HepG2 (cell line): ENCODE measurements around the gene EPHA3. TPM values are rescaled to one million over a fixed set of nuclear protein-coding genes. Genes with fewer than 3 reads are reported as not detected.

Source experiments
- ATAC-seq: fragments of 200-7000 bp; cut with Tn5 transposase; 3 replicates; pipeline ENCODE4 v1.9.1; 2020; ENCODE audit warnings: mild to moderate bottlenecking, moderate library complexity
- BruUV-seq: library from RNA; stranded (reverse); fragments of 400-500 nt; replicated peaks from 2 replicates; lab custom pipeline; 2021; lab: Mats Ljungman, UMichigan
- CTCF ChIA-PET: fragments of 300-600 bp; formaldehyde crosslinking; extraction: SDS; loops from one replicate; lab custom pipeline; 2021; ENCODE audit warnings: low total read pairs, inconsistent platforms, low intra/inter-chr PET ratio; lab: Yijun Ruan, JAX
- POLR2A ChIA-PET: fragments of 350-600 bp; sonication (Branson Sonifier 250); formaldehyde crosslinking; loops from one replicate; lab custom pipeline; 2020; ENCODE audit warnings: antibody characterized with exemption, inconsistent platforms; lab: Yijun Ruan, JAX
- DNase-seq: peaks from one replicate; pipeline ENCODE4 v3.0.0-alpha.2; 2015; ENCODE audit warnings: low spot score
- FAIRE-seq: peaks from 3 replicates; lab custom pipeline; 2011; peaks lifted over from hg19 to GRCh38; lab: Jason Lieb, UNC
- H2AFZ ChIP-seq: one replicate; pipeline ENCODE4 v1.6.1; 2011; ENCODE audit warnings: low read length, inconsistent platforms
- H3K27ac ChIP-seq: fragments of 300-600 bp; 3 replicates; pipeline ENCODE4 v1.8.0; 2011; ENCODE audit warnings: mixed run types, mild to moderate bottlenecking, mixed read lengths, low read length, inconsistent platforms; ENCODE audit not compliant: insufficient read depth; ENCODE audit errors: extremely low read length
- H3K27me3 ChIP-seq, 2 experiments: fragments of 200-600 bp in 1 of 2; 2 replicates in 1 of 2; 3 replicates in 1 of 2; pipeline versions ENCODE4 v1.6.0 to v1.8.0; 2011; ENCODE audit warnings: low read length in 2 of 2, mild to moderate bottlenecking in 2 of 2, moderate library complexity in 2 of 2, inconsistent platforms in 1 of 2; ENCODE audit not compliant: insufficient read depth in 2 of 2, control insufficient read depth in 1 of 2
- H3K36me3 ChIP-seq, 2 experiments: fragments of 200-600 bp in 1 of 2; replicated peaks in 1 of 2; 2 replicates in 1 of 2; 3 replicates in 1 of 2; pipeline versions ENCODE4 v1.5.1 to v1.8.0; 2011; ENCODE audit warnings: low read length in 2 of 2, inconsistent platforms in 1 of 2; ENCODE audit not compliant: insufficient read depth in 2 of 2, control insufficient read depth in 1 of 2
- H3K4me1 ChIP-seq: 2 replicates; pipeline ENCODE4 v1.5.1; 2012; ENCODE audit warnings: low read length, inconsistent platforms; ENCODE audit not compliant: insufficient read depth
- H3K4me2 ChIP-seq: 2 replicates; pipeline ENCODE4 v1.6.0; 2011; ENCODE audit warnings: low read depth, low read length, inconsistent platforms
- H3K4me3 ChIP-seq, 3 experiments: fragments of 200-600 bp in 1 of 3; sonication (generic), shearing (Covaris generic) in 1 of 3; replicated peaks in 1 of 3; 2 replicates each; pipeline ENCODE4 v1.5.1; 2011 to 2016; ENCODE audit warnings: low read length in 3 of 3, inconsistent platforms in 2 of 3, low read depth in 2 of 3, mild to moderate bottlenecking in 2 of 3, control low read depth in 1 of 3, mixed read lengths in 1 of 3; ENCODE audit not compliant: insufficient read depth in 1 of 3
- H3K79me2 ChIP-seq: one replicate; pipeline ENCODE4 v1.6.1; 2011; ENCODE audit warnings: low read length, inconsistent platforms; ENCODE audit not compliant: insufficient read depth
- H3K9ac ChIP-seq: 2 replicates; pipeline ENCODE4 v1.6.0; 2011; ENCODE audit warnings: mild to moderate bottlenecking, low read depth, low read length, inconsistent platforms; ENCODE audit not compliant: insufficient read depth
- H3K9me3 ChIP-seq: 2 replicates; pipeline ENCODE4 v1.5.1; 2012; ENCODE audit warnings: mild to moderate bottlenecking, low read length
- H4K20me1 ChIP-seq: 2 replicates; pipeline ENCODE4 v1.6.0; 2011; ENCODE audit warnings: inconsistent platforms, mild to moderate bottlenecking, low read length, moderate library complexity; ENCODE audit not compliant: insufficient read depth
- CENPX ChIP-seq: sonication (generic); formaldehyde crosslinking; IDR thresholded peaks from 2 replicates; pipeline ENCODE4 v1.9.0; 2021; ENCODE audit warnings: mild to moderate bottlenecking, missing genetic modification reagents, moderate library complexity
- CREB1 ChIP-seq, 2 experiments: fragments of 450-650 bp in 1 of 2; IDR thresholded peaks; 2 replicates each; pipeline ENCODE4 v1.6.1; 2016 to 2017; ENCODE audit warnings: control low read depth in 1 of 2, mild to moderate bottlenecking in 1 of 2, missing compliant biosample characterization in 1 of 2, missing genetic modification characterization in 1 of 2
- FOXP1 ChIP-seq, 2 experiments: fragments of 450-650 bp in 1 of 2; IDR thresholded peaks; 2 replicates each; pipeline ENCODE4 v1.6.1; 2017 to 2018; ENCODE audit warnings: antibody characterized with exemption in 1 of 2
- IRF1 ChIP-seq: sonication (generic); formaldehyde crosslinking; IDR thresholded peaks from 2 replicates; pipeline ENCODE4 v1.4.0; 2020; ENCODE audit warnings: low read depth, mild to moderate bottlenecking, missing genetic modification reagents
- NRL ChIP-seq: sonication (generic); formaldehyde crosslinking; IDR thresholded peaks from 2 replicates; pipeline ENCODE4 v1.5.0; 2020; ENCODE audit warnings: missing genetic modification reagents, mild to moderate bottlenecking, moderate library complexity, borderline replicate concordance
- ZBTB25 ChIP-seq: IDR thresholded peaks from 2 replicates; pipeline ENCODE4 v1.6.1; 2018; ENCODE audit warnings: missing genetic modification reagents
- WGBS: methylation state at CpG from one replicate; pipeline ENCODE4 v1.1.6; 2017; ENCODE audit warnings: low lambda C conversion rate; 5-methylcytosine and 5-hydroxymethylcytosine counted together
- in situ Hi-C: cut with HindIII; loops from 2 replicates; pipeline ENCODE4 v1.10.0; 2017; ENCODE audit warnings: low pct_unique_long_range_greater_than_20kb; ENCODE audit not compliant: extremely low pct_ligation_motif_present
- intact Hi-C: fragments of 100-400 bp; cut with micrococcal nuclease; formaldehyde crosslinking; loops from one replicate; pipeline ENCODE4 v1.10.0; 2022; ENCODE audit not compliant: unreplicated experiment
- polyA plus RNA-seq, 8 experiments: library from polyadenylated mRNA; depleted of rRNA in 3 of 8; stranded (reverse) in 7 of 8; unstranded in 1 of 8; fragments of >200 nt; fragmentation: Illumina TruSeq in 4 of 8; extraction: Trizol in 4 of 8; gene quantifications; 2 replicates each; pipeline versions ENCODE4 v1.2.1 to v1.2.3, GENCODE V29; 2011 to 2016; ENCODE audit warnings: low read depth in 4 of 8, missing spikeins in 1 of 8, mixed read lengths in 1 of 8; ENCODE audit not compliant: insufficient read depth in 1 of 8
- total RNA-seq, 5 experiments: library from RNA; depleted of rRNA; stranded (reverse); fragments of >200 nt; fragmentation: Illumina TruSeq; extraction: Trizol; gene quantifications; 2 replicates each; pipeline ENCODE4 v1.2.3, GENCODE V29; 2016; ENCODE audit warnings: low read depth in 1 of 5

EPHA3 gene
- total and polyA plus RNA-seq, 2 of the 13 experiments (the other 11 are each of a cell fraction or from before 2014, with no cell fraction given), result 0.01 TPM; not detected in 1

GRCh38 chr3:89315750-89316470, 208.5 kb downstream of the EPHA3 start:
- FAIRE-seq (no peak), DNase-seq (no peak), ATAC-seq (no peak)
- no peak overlapping the region for H3K4me3 ChIP-seq
- no peak overlapping the region for H3K9ac ChIP-seq
- intact Hi-C loops, result no loop called here
- no peaks in the 10 kb centered on the region for H3K4me1 ChIP-seq
- H3K79me2 ChIP-seq, result no peaks in the 10 kb centered on the region
- H3K36me3 ChIP-seq, result no peaks in the 10 kb centered on the region
- BruUV-seq, result no TSS peak
- H3K27me3 ChIP-seq, result no peaks in the 10 kb centered on the region
- ChIA-PET CTCF (no interaction called here), POLR2A (no interaction called here)
- H3K4me2 ChIP-seq, result no peak overlapping the region
- H3K9me3 ChIP-seq, result no peaks in the 10 kb centered on the region
- no peak overlapping the region for H3K27ac ChIP-seq
- 10% methylated on average over 6 of the region's 6 CpGs for WGBS
- no peak for TF ChIP-seq CREB1 (IDR thresholded peaks at IDR 0.05)
- TF ChIP-seq CREB1 (CRISPR knock-in tag; IDR thresholded peaks at IDR 0.05), result no peak
- no peak for TF ChIP-seq ZBTB25 (CRISPR knock-in tag)
- no peak for TF ChIP-seq CENPX (CRISPR knock-in tag)
- TF ChIP-seq NRL (CRISPR knock-in tag), result no peak
- TF ChIP-seq IRF1, result no peak
- no peak for TF ChIP-seq FOXP1 (IDR thresholded peaks at IDR 0.05)
- TF ChIP-seq FOXP1 (CRISPR knock-in tag; IDR thresholded peaks at IDR 0.05), result no peak
- TF ChIP-seq, all 625 proteins: peak for 0
- H2AFZ ChIP-seq, result no peak overlapping the region
- no peaks in the 10 kb centered on the region for H4K20me1 ChIP-seq
- in situ Hi-C loops, result no loop called here
